Neural progenitor cell (in vitro differentiated cells): ENCODE data around the gene MEG3.

ENCODE experiments used
- EZH2phosphoT487 ChIP-seq: fragments of 200-600 bp; sonication (generic); IDR thresholded peaks from 2 replicates; pipeline ENCODE4 v1.6.1; 2017; ENCODE audit warnings: antibody characterized with exemption
- TF ChIP-seq, protein P1 (sequence below): fragments of 200-600 bp; sonication (generic); IDR thresholded peaks from 2 replicates; pipeline ENCODE4 v1.5.1; 2017; ENCODE audit warnings: antibody characterized with exemption, mild to moderate bottlenecking

DNA sequence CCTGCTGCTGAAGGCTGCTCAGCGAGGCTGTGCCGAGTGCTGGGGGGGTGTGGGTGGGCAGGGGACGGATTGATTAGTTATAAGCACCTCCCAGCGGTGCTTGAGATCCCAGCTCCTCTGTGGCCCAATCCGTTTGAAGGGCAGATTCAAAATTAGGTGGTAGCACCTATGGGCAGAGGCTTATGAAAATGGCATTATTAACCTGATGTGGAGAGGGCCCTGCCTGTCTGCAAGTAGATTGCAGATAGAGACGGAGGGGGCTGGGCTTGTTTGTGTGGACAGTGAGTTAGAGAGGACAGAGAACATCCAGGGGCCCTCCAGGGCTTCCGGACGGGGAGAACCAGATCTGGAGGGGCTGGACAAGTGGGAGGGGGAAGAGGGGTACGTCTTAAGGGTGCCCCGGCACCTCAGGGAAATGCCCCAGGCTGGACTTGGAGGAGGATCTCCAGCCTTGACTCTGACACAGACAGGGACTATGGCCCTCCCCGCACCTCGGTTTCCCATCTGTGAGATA lies 77.8 kb downstream of the MEG3 start, which contains the start of gene RTL1:
- TF ChIP-seq, protein P1, sequence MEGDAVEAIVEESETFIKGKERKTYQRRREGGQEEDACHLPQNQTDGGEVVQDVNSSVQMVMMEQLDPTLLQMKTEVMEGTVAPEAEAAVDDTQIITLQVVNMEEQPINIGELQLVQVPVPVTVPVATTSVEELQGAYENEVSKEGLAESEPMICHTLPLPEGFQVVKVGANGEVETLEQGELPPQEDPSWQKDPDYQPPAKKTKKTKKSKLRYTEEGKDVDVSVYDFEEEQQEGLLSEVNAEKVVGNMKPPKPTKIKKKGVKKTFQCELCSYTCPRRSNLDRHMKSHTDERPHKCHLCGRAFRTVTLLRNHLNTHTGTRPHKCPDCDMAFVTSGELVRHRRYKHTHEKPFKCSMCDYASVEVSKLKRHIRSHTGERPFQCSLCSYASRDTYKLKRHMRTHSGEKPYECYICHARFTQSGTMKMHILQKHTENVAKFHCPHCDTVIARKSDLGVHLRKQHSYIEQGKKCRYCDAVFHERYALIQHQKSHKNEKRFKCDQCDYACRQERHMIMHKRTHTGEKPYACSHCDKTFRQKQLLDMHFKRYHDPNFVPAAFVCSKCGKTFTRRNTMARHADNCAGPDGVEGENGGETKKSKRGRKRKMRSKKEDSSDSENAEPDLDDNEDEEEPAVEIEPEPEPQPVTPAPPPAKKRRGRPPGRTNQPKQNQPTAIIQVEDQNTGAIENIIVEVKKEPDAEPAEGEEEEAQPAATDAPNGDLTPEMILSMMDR = no peak
- TF ChIP-seq EZH2phosphoT487 = no peak
